Peyer's patch (tissue), 4 donors: ENCODE data around the gene PUS1. TPM values are rescaled to one million over a fixed set of nuclear protein-coding genes. Genes with fewer than 3 reads are reported as not detected.
"Not testable (repeated sequence)": the region's sequence is repeated elsewhere in the genome, so short reads cannot be mapped to it uniquely, and the experiment has no call there.

Source experiments
- DNase-seq, 3 donors: peaks; one replicate each; pipeline ENCODE4 v3.0.0-alpha.2; 2017 to 2019
- H3K27ac ChIP-seq, 4 donors: fragments of 200-600 bp; sonication (generic); one replicate each; pipeline ENCODE4 v1.5.1; 2016 to 2019
- H3K27me3 ChIP-seq, 2 donors: fragments of 200-600 bp; sonication (generic); one replicate each; pipeline ENCODE4 v1.5.1; 2019
- H3K36me3 ChIP-seq, 3 donors: fragments of 200-600 bp; sonication (generic); one replicate each; pipeline ENCODE4 v1.5.1; 2016 to 2019
- H3K4me1 ChIP-seq, 4 donors: fragments of 200-600 bp; sonication (generic); one replicate each; pipeline ENCODE4 v1.5.1; 2016 to 2019
- H3K4me3 ChIP-seq, 4 donors: fragments of 200-600 bp; sonication (generic); 1 replicate in 3 of 4; 2 replicates in 1 of 4; pipeline ENCODE4 v1.5.1; 2016 to 2019; ENCODE audit warnings: mild to moderate bottlenecking in 1 of 4
- H3K9me3 ChIP-seq, 4 donors: fragments of 200-600 bp; sonication (generic); one replicate each; pipeline ENCODE4 v1.5.1; 2016 to 2019; ENCODE audit warnings: mild to moderate bottlenecking in 1 of 4
- POLR2A ChIP-seq, 2 donors: fragments of 450-650 bp; IDR thresholded peaks; one replicate each; pipeline ENCODE4 v1.5.1; 2017; ENCODE audit warnings: antibody characterized with exemption in 2 of 2, mild to moderate bottlenecking in 2 of 2, moderate library complexity in 2 of 2
- total RNA-seq, 4 donors: library from RNA; depleted of rRNA; stranded (reverse); fragments of >200 nt; gene quantifications; one replicate each; pipeline ENCODE4 v1.1.0, GENCODE V29; 2016
- TF ChIP-seq, protein P1 (sequence below), 6 experiments: fragments of 450-650 bp in 4 of 6; fragments of 200-600 bp in 2 of 6; sonication (generic) in 1 of 6; IDR thresholded peaks; one replicate each; pipeline ENCODE4 v1.5.1; 2017 to 2019; ENCODE audit warnings: antibody characterized with exemption in 6 of 6, mild to moderate bottlenecking in 3 of 6, moderate library complexity in 1 of 6

The PUS1 gene
- total RNA-seq = 10 to 100 TPM in 3 of 4 donors, 1 to 10 TPM in 1; 8.8 to 46.5 (median 31.8) TPM

DNA sequence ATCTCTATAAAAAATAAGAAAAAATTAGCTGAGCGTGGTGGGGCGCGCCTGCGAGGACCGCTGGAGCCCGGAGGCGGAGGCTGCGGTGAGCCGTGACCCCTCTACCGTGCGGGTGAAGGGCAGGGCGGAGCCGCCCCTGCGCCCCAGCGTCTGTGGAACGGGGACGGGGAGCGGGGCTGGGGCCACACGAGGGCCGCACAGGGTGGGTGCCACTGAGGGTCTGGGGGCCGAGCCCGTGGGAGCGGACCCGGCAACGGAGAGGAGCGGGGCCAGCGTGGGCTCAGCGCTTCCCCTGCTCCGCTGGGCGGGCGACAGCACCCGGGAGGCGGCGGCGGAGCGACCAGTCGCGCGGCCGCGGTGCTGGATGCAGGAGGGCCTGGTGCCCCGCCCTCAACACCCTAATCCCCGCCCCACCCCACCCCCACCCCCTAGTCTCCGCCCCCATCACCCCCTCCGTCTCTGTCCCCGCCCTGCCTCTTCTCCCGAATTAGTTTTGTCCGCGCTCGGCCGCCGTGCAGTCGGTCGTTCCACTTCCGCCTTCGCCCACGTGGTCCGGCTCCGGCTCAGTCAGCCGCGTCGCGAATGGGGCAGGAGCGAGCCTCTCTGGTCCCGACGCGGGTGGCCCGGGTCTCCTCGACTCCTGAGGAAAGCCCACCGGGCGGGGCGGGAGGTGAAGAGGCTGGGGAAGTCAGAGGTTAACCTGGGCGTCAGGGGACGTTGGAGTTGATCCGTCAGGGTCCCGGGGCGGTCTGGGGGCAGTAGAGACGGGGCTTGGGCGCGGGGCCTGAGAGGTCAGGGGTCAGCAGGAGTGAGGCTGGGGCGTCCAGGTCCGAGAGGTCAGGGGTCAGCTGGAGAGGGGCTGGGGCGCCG is at the start of gene PUS1:
Gene PUS1, plus strand, starts transcription at position 566 of the 870 bp plus-strand sequence. CDS start 447 bp downstream, outside the sequence.
- peak; percentile 89 to 97 (median 97) for DNase-seq
- H3K9me3 ChIP-seq = no peaks in the 10 kb centered on the region
- peak within 1 kb of the TSS; percentile 80 to 98 (median 87) for H3K4me3 ChIP-seq
- peak within 1 kb of the TSS; percentile 82 to 97 (median 88) for H3K27ac ChIP-seq
- H3K27me3 ChIP-seq = no peaks in the 10 kb centered on the region
- H3K4me1 ChIP-seq = peaks cover 0 to 12% (median 5%) of the 10 kb centered on the region in 4 donors
- peaks cover 0 to 22% (median 0%) of the 10 kb centered on the region in 3 donors for H3K36me3 ChIP-seq
- TF ChIP-seq, protein P1, sequence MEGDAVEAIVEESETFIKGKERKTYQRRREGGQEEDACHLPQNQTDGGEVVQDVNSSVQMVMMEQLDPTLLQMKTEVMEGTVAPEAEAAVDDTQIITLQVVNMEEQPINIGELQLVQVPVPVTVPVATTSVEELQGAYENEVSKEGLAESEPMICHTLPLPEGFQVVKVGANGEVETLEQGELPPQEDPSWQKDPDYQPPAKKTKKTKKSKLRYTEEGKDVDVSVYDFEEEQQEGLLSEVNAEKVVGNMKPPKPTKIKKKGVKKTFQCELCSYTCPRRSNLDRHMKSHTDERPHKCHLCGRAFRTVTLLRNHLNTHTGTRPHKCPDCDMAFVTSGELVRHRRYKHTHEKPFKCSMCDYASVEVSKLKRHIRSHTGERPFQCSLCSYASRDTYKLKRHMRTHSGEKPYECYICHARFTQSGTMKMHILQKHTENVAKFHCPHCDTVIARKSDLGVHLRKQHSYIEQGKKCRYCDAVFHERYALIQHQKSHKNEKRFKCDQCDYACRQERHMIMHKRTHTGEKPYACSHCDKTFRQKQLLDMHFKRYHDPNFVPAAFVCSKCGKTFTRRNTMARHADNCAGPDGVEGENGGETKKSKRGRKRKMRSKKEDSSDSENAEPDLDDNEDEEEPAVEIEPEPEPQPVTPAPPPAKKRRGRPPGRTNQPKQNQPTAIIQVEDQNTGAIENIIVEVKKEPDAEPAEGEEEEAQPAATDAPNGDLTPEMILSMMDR (IDR thresholded peaks at IDR 0.05) = no peak
- TF ChIP-seq POLR2A (IDR thresholded peaks at IDR 0.05) = peak; percentile 43 to 54

DNA sequence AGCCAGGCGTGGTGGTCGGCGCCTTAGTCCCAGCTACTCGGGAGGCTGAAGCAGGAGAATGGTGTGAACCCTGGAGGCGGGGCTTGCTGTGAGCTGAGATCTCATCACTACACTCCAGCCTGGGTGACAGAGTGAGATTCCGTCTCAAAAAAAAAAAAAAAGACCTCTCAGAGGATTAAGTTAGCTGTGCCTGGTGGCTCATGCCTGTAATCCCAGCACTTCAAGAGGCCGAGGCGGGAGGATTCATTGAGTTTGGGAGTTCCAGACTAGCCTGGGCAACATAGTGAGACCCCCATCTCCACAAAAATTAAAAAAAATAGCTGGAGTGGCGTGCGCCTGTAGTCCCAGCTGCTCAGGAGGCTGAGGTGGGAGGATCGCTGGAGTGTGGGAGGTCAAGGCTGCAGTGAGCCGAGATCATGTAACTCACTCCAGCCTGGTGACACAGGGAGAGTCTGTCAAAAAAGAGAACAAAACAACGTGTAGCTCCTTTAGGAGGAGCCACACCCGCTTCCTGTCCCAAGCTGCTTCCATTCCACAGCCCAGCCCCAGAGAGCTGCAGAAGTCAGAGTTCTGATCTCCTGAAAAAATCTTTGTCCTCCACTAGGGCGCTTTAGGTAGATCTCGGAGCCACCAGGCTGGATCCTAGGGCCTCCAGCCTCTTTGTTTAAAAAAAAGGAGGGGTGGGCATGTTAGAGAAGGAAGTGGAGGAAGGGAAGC is 46.1 kb upstream of the PUS1 start:
- H3K36me3 ChIP-seq = no peaks in the 10 kb centered on the region
- DNase-seq = no peak
- peaks cover 0 to 4% (median 0%) of the 10 kb centered on the region in 4 donors for H3K9me3 ChIP-seq
- no peak overlapping the region for H3K27ac ChIP-seq
- no peaks in the 10 kb centered on the region for H3K27me3 ChIP-seq
- no peak overlapping the region for H3K4me3 ChIP-seq
- TF ChIP-seq POLR2A (IDR thresholded peaks at IDR 0.05) = no peak
- TF ChIP-seq, protein P1 (IDR thresholded peaks at IDR 0.05) = no peak
- no peaks in the 10 kb centered on the region for H3K4me1 ChIP-seq

DNA sequence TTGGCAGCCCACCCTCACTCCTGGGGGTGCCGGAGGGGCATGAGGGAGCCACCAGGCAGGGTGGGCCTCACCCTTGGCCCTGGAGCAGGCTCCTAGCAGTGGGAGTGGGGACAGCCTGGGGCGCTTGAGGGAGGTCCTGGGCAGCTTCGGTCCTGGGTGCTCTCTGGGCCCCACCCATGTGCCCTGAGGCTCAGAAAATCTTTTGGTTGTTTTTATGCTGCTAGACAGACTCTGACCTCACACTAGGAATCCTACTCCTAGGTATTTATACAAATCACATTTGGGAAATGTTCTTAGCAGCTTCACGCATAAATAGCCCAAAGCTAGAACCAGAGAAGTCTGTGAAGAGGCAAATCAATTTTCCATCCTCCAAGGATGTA is 45.6 kb upstream of the PUS1 start:
- no peaks in the 10 kb centered on the region for H3K27me3 ChIP-seq
- no peak for TF ChIP-seq POLR2A (IDR thresholded peaks at IDR 0.05)
- TF ChIP-seq, protein P1 (IDR thresholded peaks at IDR 0.05) = no peak
- H3K4me1 ChIP-seq = no peaks in the 10 kb centered on the region

DNA sequence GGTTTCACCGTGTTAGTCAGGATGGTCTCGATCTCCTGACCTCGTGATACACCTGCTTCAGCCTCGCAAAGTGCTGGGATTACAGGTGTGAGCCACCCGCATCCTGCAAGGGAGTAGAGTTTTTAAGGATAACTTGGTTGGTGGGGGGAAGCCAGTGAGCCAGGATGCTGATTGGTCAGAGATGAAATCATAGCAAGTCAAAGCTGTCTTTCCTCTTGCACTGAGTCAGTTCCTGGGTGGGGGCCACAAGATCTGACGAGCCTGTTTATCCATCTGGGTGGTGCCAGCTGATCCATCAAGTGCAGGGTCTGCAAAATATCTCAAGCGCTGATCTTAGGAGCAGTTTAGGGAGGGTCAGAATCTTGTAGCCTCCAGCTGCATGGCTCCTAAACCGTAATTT is 44.0 kb upstream of the PUS1 start:
- not testable (repeated sequence) for H3K9me3 ChIP-seq, H3K4me1 ChIP-seq, DNase-seq, H3K4me3 ChIP-seq, H3K27me3 ChIP-seq, H3K36me3 ChIP-seq, H3K27ac ChIP-seq

More for the DNA sequence above, 45.6 kb upstream of the PUS1 start:
- Histone ChIP-seq H3K4me3 (no peak overlapping the region), H3K9me3 (peaks cover 0 to 4% (median 0%) of the 10 kb centered on the region in 4 donors), H3K27ac (no peak overlapping the region), H3K36me3 (no peaks in the 10 kb centered on the region)
- no peak for DNase-seq

DNA sequence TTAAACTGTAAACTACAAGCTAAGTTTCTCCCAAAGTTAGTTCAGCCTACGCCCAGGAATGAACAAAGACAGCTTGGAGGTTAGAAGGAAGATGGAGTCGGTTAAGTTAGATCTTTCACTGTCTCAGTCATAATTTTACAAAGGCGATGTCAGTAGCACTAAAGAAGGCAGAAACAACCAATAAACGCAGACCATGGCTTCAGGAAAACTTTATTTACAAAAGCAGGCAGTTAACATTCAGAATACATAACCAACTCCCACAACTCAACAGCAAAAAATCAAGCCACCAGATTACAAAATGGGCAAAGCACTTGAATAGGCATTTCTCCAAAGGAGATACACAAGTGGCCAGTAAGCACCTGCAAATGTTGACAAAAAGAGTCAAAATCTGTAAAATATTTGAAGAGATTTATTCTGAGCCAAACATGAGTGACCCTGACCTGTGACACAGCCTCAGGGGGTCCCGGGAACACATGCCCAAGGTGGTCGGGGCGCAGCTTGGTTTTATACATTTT is 43.5 kb upstream of the PUS1 start:
- no peaks in the 10 kb centered on the region for H3K27me3 ChIP-seq
- H3K4me3 ChIP-seq = no peak overlapping the region
- no peak for TF ChIP-seq POLR2A (IDR thresholded peaks at IDR 0.05)
- TF ChIP-seq, protein P1 (IDR thresholded peaks at IDR 0.05) = no peak
- H3K36me3 ChIP-seq = no peaks in the 10 kb centered on the region
- no peaks in the 10 kb centered on the region for H3K4me1 ChIP-seq
- H3K9me3 ChIP-seq = peaks cover 0 to 4% (median 0%) of the 10 kb centered on the region in 4 donors
- H3K27ac ChIP-seq = no peak overlapping the region
- no peak for DNase-seq

DNA sequence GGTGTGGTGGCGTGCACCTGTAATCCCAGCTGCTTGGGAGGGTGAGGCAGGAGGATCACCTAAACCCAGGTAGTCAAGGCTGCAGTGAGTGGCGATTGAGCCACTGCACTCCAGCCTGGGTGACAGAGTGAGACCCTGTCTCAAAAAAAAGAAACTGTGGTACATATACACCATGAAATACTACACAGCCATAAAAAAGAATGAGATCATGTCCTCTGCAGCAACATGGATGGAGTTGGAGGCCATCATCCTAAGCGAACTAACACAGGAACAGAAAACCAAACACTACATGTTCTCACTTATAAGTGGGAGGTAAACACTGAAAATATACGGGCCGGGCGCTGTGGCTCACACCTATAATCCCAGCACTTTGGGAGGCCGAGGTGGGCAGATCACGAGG is 37.4 kb upstream of the PUS1 start:
- DNase-seq, H3K4me3 ChIP-seq, H3K27me3 ChIP-seq, H3K9me3 ChIP-seq, H3K27ac ChIP-seq, H3K36me3 ChIP-seq: not testable (repeated sequence)
- H3K4me1 ChIP-seq = peaks cover 0 to 12% (median 7%) of the 10 kb centered on the region in 4 donors
